ENCODE measurements around the gene GAS7. TPM values are rescaled to one million over a fixed set of nuclear protein-coding genes. Genes with fewer than 3 reads are reported as not detected.

GAS7 gene
- total RNA-seq, 1 donor from 2014 or later, result 72.7 TPM

DNA sequence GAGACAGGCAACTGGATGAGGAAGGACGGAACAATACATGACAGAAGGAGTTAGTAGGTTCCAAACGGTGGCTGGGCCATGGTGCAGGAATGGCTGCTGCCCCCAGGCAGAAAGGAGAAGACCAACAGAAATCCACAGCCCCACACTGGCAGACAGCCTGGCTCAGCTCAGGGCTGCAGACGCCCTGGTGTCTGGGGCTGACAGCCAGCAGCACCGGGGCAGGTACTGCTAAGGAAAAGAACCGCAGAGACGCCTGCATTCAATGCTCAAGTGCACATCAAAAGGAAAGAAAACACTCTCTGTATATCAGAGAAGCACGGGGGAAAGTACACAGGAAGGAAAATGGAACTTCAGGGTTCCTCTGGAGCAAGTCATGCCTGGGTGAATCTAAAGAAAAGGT, 53.4 kb downstream of the GAS7 start:
- Mint-ChIP-seq H3K4me1 (peaks cover 10% of the 10 kb centered on the region), H3K9me3 (no peaks in the 10 kb centered on the region), H3K4me3 (no peak overlapping the region), H3K27ac (ENCODE audit: unreplicated experiment) (no peak overlapping the region), H3K27me3 (ENCODE audit: low read depth) (no peaks in the 10 kb centered on the region), H3K36me3 (ENCODE audit: low read depth) (no peaks in the 10 kb centered on the region)
- no peak for DNase-seq (ENCODE audit: low read depth, low spot score)
- TF ChIP-seq, protein P1, sequence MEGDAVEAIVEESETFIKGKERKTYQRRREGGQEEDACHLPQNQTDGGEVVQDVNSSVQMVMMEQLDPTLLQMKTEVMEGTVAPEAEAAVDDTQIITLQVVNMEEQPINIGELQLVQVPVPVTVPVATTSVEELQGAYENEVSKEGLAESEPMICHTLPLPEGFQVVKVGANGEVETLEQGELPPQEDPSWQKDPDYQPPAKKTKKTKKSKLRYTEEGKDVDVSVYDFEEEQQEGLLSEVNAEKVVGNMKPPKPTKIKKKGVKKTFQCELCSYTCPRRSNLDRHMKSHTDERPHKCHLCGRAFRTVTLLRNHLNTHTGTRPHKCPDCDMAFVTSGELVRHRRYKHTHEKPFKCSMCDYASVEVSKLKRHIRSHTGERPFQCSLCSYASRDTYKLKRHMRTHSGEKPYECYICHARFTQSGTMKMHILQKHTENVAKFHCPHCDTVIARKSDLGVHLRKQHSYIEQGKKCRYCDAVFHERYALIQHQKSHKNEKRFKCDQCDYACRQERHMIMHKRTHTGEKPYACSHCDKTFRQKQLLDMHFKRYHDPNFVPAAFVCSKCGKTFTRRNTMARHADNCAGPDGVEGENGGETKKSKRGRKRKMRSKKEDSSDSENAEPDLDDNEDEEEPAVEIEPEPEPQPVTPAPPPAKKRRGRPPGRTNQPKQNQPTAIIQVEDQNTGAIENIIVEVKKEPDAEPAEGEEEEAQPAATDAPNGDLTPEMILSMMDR (conservative IDR thresholded peaks at IDR 0.05), result no peak

GRCh38 chr17:10144456-10144855, 54.0 kb downstream of the GAS7 start:
- Mint-ChIP-seq H3K9me3 (no peaks in the 10 kb centered on the region), H3K36me3 (ENCODE audit: low read depth) (no peaks in the 10 kb centered on the region), H3K27me3 (ENCODE audit: low read depth) (no peaks in the 10 kb centered on the region), H3K4me3 (no peak overlapping the region), H3K4me1 (peaks cover 8% of the 10 kb centered on the region), H3K27ac (ENCODE audit: unreplicated experiment) (no peak overlapping the region)
- TF ChIP-seq, protein P1 (conservative IDR thresholded peaks at IDR 0.05), result no peak
- DNase-seq (ENCODE audit: low read depth, low spot score), result no peak

DNA sequence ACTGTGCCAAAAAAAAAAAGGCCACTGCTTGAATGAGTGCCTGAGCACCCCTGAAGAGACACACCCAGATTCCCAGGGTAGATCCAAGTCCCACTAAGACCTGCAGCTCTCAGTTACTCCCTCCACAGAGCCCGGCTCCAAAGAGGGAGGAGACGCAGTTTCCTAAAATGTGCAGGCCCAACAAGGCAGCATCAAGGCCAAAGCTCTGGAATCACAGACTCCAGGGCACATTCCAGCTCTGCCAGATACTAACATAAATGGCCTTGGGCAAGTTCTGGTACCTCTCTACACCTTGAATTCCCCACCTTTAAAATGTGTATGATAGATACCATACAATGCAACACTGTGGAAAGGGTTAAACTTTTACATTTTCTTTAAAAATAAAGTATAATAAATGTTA, 57.0 kb downstream of the GAS7 start:
- Mint-ChIP-seq H3K36me3 (ENCODE audit: low read depth) (no peaks in the 10 kb centered on the region), H3K27me3 (ENCODE audit: low read depth) (no peaks in the 10 kb centered on the region), H3K4me3 (no peak overlapping the region), H3K9me3 (no peaks in the 10 kb centered on the region), H3K4me1 (peaks cover 8% of the 10 kb centered on the region), H3K27ac (ENCODE audit: unreplicated experiment) (no peak overlapping the region)
- TF ChIP-seq, protein P1 (conservative IDR thresholded peaks at IDR 0.05), result no peak
- DNase-seq (ENCODE audit: low read depth, low spot score), result no peak

GRCh38 chr17:10139577-10139976, 58.8 kb downstream of the GAS7 start:
- H3K27me3 Mint-ChIP-seq (ENCODE audit: low read depth), result no peaks in the 10 kb centered on the region
- no peaks in the 10 kb centered on the region for H3K9me3 Mint-ChIP-seq
- DNase-seq (ENCODE audit: low read depth, low spot score), result no peak
- H3K4me3 Mint-ChIP-seq, result no peak overlapping the region
- H3K36me3 Mint-ChIP-seq (ENCODE audit: low read depth), result no peaks in the 10 kb centered on the region
- no peak overlapping the region for H3K27ac Mint-ChIP-seq (ENCODE audit: unreplicated experiment)
- TF ChIP-seq, protein P1 (conservative IDR thresholded peaks at IDR 0.05), result no peak
- H3K4me1 Mint-ChIP-seq, result peaks cover 6% of the 10 kb centered on the region

GRCh38 chr17:10136258-10136981, 62.0 kb downstream of the GAS7 start:
- Mint-ChIP-seq H3K9me3 (no peaks in the 10 kb centered on the region), H3K27me3 (ENCODE audit: low read depth) (no peaks in the 10 kb centered on the region), H3K36me3 (ENCODE audit: low read depth) (no peaks in the 10 kb centered on the region), H3K4me1 (peaks cover 6% of the 10 kb centered on the region), H3K27ac (ENCODE audit: unreplicated experiment) (peak overlapping the region; percentile 52), H3K4me3 (no peak overlapping the region)
- TF ChIP-seq, protein P1 (conservative IDR thresholded peaks at IDR 0.05), result no peak
- no peak for DNase-seq (ENCODE audit: low read depth, low spot score)

All from neural crest cell (in vitro differentiated cells).